Ovary (tissue), 3 donors: ENCODE results near the gene KIF16B.

Source experiments
- CTCF ChIP-seq, 3 donors: fragments of 450-650 bp in 2 of 3; fragments of 200-600 bp in 1 of 3; IDR thresholded peaks; one replicate each; pipeline versions ENCODE4 v1.5.1 to v1.8.0; 2016 to 2022; ENCODE audit warnings: antibody characterized with exemption in 3 of 3, mild to moderate bottlenecking in 1 of 3
- EP300 ChIP-seq: sonication (generic); formaldehyde crosslinking; IDR thresholded peaks from one replicate; pipeline ENCODE4 v1.6.1; 2017; ENCODE audit warnings: antibody characterized with exemption
- donor health status: DM: no; HTN: no; CAD: no.

- no peak for TF ChIP-seq CTCF (IDR thresholded peaks at IDR 0.05)
- no peak for TF ChIP-seq EP300
Measured at GRCh38 chr20:16621435-16622141, 48.3 kb upstream of the KIF16B start.
